ENCODE data around the gene CCDC38. TPM values are rescaled to one million over a fixed set of nuclear protein-coding genes. Genes with fewer than 3 reads are reported as not detected.

The CCDC38 gene
- polyA plus RNA-seq (0.16 TPM in 1 of 2 replicates, not detected in the other), polyA minus RNA-seq (not detected in 2 replicates)

DNA sequence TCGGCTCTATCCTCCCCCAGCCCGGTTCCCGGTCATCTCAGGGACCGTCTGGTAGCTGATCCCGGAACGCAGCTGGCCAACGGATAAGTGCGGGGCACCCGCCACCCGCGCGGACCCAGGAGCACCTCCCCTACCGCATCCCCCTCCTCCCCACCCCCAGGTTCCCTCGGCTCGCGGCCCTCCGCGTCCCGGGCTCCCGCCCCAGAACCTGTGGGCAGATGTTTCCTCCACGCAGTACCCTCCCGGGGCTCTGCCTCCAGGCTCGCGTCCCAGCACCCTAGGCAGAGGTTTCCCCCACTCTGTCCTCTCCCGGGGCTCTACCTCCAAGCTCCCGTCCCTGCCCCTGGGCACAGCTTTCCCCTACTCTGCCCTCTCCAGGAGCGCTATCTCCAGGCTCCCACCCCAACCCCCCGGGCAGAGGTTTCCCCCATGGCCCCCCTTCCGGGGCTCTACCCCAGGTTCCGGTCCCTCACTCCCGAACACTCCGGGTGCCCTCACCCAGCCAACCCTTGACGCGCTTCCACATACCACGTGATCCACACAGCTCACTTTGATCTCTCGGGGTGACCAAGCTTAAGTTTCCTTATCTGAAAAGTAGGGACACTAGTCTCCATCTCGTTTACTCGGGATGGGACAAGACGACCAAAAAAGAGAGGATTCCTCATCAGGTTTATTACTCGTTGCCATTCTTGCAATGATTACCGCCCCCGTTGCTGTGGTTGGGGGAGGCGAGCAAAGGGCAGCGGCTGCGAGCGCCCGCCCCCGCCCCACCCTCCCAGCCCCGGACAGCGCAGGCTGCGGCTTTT, at the start of gene CCDC38:
TSS of gene CCDC38 (minus strand) at position 91 of the 806 bp plus-strand sequence. CDS start 6,105 bp downstream, outside the sequence.
- TF ChIP-seq MXI1 (conservative IDR thresholded peaks at IDR 0.05; ENCODE audit: poor library complexity, severe bottlenecking), result peak; percentile 8
- no peak for TF ChIP-seq EP300 (conservative IDR thresholded peaks at IDR 0.05; ENCODE audit: poor library complexity, severe bottlenecking)
- no peaks in the 10 kb centered on the region for H3K9me2 ChIP-seq (ENCODE audit: insufficient read depth, low read length)
- no peaks in the 10 kb centered on the region for H3K79me2 ChIP-seq (replicated peaks; ENCODE audit: insufficient read depth, low read length)
- no peaks in the 10 kb centered on the region for H3F3A ChIP-seq (ENCODE audit: insufficient read depth, low read length, poor library complexity, severe bottlenecking)
- H2AFZ ChIP-seq (ENCODE audit: low read depth, low read length), result peak within 1 kb of the TSS; percentile 70
- no peaks in the 10 kb centered on the region for H3K9me3 ChIP-seq (ENCODE audit: low read length)
- H3K27me3 ChIP-seq (ENCODE audit: insufficient read depth, low read depth, low read length), result peaks cover 11% of the 10 kb centered on the region
- H3K4me3 ChIP-seq (ENCODE audit: low read length), result peak within 1 kb of the TSS; percentile 77
- H3K36me3 ChIP-seq (ENCODE audit: insufficient read depth, low read length), result no peaks in the 10 kb centered on the region
- H3K4me2 ChIP-seq (ENCODE audit: low read length), result peak within 1 kb of the TSS; percentile 58
- peak within 1 kb of the TSS; percentile 62 for H3K9ac ChIP-seq (ENCODE audit: low read length)
- H4K20me1 ChIP-seq (ENCODE audit: insufficient read depth), result no peaks in the 10 kb centered on the region
- no peak within 1 kb of the TSS for H3K27ac ChIP-seq (ENCODE audit: low read length)

- Histone ChIP-seq H3K27me3 (ENCODE audit: insufficient read depth, low read depth, low read length) (no peaks in the 10 kb centered on the region), H3K4me2 (ENCODE audit: low read length) (no peak overlapping the region), H2AFZ (ENCODE audit: low read depth, low read length) (no peak overlapping the region)
These were observed 47.7 kb upstream of the CCDC38 start for GRCh38 chr12:95990136-95990535.

More at GRCh38 chr12:95990136-95990535, 47.7 kb upstream of the CCDC38 start:
- no peaks in the 10 kb centered on the region for H3F3A ChIP-seq (ENCODE audit: insufficient read depth, low read length, poor library complexity, severe bottlenecking)
- H3K79me2 ChIP-seq (replicated peaks; ENCODE audit: insufficient read depth, low read length), result no peaks in the 10 kb centered on the region
- H3K9me3 ChIP-seq (ENCODE audit: low read length), result no peaks in the 10 kb centered on the region
- no peak for TF ChIP-seq POLR2AphosphoS5 (IDR thresholded peaks at IDR 0.05)
- TF ChIP-seq, protein P1, sequence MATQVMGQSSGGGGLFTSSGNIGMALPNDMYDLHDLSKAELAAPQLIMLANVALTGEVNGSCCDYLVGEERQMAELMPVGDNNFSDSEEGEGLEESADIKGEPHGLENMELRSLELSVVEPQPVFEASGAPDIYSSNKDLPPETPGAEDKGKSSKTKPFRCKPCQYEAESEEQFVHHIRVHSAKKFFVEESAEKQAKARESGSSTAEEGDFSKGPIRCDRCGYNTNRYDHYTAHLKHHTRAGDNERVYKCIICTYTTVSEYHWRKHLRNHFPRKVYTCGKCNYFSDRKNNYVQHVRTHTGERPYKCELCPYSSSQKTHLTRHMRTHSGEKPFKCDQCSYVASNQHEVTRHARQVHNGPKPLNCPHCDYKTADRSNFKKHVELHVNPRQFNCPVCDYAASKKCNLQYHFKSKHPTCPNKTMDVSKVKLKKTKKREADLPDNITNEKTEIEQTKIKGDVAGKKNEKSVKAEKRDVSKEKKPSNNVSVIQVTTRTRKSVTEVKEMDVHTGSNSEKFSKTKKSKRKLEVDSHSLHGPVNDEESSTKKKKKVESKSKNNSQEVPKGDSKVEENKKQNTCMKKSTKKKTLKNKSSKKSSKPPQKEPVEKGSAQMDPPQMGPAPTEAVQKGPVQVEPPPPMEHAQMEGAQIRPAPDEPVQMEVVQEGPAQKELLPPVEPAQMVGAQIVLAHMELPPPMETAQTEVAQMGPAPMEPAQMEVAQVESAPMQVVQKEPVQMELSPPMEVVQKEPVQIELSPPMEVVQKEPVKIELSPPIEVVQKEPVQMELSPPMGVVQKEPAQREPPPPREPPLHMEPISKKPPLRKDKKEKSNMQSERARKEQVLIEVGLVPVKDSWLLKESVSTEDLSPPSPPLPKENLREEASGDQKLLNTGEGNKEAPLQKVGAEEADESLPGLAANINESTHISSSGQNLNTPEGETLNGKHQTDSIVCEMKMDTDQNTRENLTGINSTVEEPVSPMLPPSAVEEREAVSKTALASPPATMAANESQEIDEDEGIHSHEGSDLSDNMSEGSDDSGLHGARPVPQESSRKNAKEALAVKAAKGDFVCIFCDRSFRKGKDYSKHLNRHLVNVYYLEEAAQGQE (IDR thresholded peaks at IDR 0.05; ENCODE audit: borderline replicate concordance), result no peak
- TF ChIP-seq MXI1 (conservative IDR thresholded peaks at IDR 0.05; ENCODE audit: poor library complexity, severe bottlenecking), result no peak
- TF ChIP-seq EP300 (conservative IDR thresholded peaks at IDR 0.05; ENCODE audit: poor library complexity, severe bottlenecking), result no peak
- no peak for TF ChIP-seq EZH2 (IDR thresholded peaks at IDR 0.05; ENCODE audit: borderline replicate concordance, insufficient read depth, low read length, poor library complexity, severe bottlenecking)
- no peak for TF ChIP-seq TAF1 (IDR thresholded peaks at IDR 0.05; ENCODE audit: low read depth)
- TF ChIP-seq SMC3 (conservative IDR thresholded peaks at IDR 0.05; ENCODE audit: poor library complexity), result no peak
- TF ChIP-seq RAD21 (conservative IDR thresholded peaks at IDR 0.05), result no peak
- TF ChIP-seq, protein P2, sequence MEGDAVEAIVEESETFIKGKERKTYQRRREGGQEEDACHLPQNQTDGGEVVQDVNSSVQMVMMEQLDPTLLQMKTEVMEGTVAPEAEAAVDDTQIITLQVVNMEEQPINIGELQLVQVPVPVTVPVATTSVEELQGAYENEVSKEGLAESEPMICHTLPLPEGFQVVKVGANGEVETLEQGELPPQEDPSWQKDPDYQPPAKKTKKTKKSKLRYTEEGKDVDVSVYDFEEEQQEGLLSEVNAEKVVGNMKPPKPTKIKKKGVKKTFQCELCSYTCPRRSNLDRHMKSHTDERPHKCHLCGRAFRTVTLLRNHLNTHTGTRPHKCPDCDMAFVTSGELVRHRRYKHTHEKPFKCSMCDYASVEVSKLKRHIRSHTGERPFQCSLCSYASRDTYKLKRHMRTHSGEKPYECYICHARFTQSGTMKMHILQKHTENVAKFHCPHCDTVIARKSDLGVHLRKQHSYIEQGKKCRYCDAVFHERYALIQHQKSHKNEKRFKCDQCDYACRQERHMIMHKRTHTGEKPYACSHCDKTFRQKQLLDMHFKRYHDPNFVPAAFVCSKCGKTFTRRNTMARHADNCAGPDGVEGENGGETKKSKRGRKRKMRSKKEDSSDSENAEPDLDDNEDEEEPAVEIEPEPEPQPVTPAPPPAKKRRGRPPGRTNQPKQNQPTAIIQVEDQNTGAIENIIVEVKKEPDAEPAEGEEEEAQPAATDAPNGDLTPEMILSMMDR (IDR thresholded peaks at IDR 0.05; ENCODE audit: poor library complexity, severe bottlenecking), result no peak
- no peaks in the 10 kb centered on the region for H4K20me1 ChIP-seq (ENCODE audit: insufficient read depth)
- no peak overlapping the region for H3K4me3 ChIP-seq (ENCODE audit: low read length)
- no peak overlapping the region for H3K27ac ChIP-seq (ENCODE audit: low read length)
- no peaks in the 10 kb centered on the region for H3K9me2 ChIP-seq (ENCODE audit: insufficient read depth, low read length)
- no peak overlapping the region for H3K9ac ChIP-seq (ENCODE audit: low read length)
- no peaks in the 10 kb centered on the region for H3K36me3 ChIP-seq (ENCODE audit: insufficient read depth, low read length)

Measured in neural cell (in vitro differentiated cells).